AG09319 (cell line): Measurements from ENCODE around the gene FDPS.
"Not testable (repeated sequence)": the region's sequence is repeated elsewhere in the genome, so short reads cannot be mapped to it uniquely, and the experiment has no call there.

ENCODE experiments used
- DNase-seq: peaks from one replicate; pipeline ENCODE4 v3.0.0-alpha.2; 2010; ENCODE audit warnings: low read depth; ENCODE audit errors: extremely low read depth
- TF ChIP-seq, protein P1 (sequence below): IDR thresholded peaks from 2 replicates; pipeline ENCODE4 v1.5.1; 2011; ENCODE audit warnings: low read depth, mild to moderate bottlenecking, inconsistent platforms, low read length, moderate library complexity

FDPS gene

DNA sequence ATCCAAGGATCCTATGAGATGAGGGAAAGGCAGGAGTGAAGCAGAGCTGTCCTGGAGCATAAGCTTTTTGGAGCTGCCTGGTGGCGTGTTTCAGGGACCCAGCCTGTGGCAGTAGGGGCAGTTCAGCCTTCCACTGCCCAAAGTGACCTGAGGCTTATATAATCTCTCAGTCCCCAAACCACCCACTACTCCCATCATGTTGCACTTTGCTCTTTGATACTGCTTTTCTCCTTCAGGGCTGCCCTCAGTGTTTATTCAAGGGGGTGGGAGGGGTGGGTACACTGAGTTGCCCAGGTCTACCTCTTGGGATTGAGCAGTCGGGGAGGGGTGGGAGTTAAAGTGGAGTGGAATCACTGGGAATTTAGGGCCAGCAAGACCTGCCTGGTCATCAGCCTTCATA lies 22.1 kb upstream of the FDPS start:
- DNase-seq, result no peak

GRCh38 chr1:155287987-155288543 lies 20.6 kb upstream of the FDPS start:
- TF ChIP-seq, protein P1, sequence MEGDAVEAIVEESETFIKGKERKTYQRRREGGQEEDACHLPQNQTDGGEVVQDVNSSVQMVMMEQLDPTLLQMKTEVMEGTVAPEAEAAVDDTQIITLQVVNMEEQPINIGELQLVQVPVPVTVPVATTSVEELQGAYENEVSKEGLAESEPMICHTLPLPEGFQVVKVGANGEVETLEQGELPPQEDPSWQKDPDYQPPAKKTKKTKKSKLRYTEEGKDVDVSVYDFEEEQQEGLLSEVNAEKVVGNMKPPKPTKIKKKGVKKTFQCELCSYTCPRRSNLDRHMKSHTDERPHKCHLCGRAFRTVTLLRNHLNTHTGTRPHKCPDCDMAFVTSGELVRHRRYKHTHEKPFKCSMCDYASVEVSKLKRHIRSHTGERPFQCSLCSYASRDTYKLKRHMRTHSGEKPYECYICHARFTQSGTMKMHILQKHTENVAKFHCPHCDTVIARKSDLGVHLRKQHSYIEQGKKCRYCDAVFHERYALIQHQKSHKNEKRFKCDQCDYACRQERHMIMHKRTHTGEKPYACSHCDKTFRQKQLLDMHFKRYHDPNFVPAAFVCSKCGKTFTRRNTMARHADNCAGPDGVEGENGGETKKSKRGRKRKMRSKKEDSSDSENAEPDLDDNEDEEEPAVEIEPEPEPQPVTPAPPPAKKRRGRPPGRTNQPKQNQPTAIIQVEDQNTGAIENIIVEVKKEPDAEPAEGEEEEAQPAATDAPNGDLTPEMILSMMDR, result no peak
- DNase-seq, result no peak

More for the DNA sequence above, 22.1 kb upstream of the FDPS start:
- TF ChIP-seq, protein P1, result no peak

- not testable (repeated sequence) for DNase-seq
Observed at GRCh38 chr1:155291006-155291405, 17.7 kb upstream of the FDPS start.

GRCh38 chr1:155293086-155293749 lies 15.4 kb upstream of the FDPS start:
- TF ChIP-seq, protein P1, result no peak
- DNase-seq, result no peak

DNA sequence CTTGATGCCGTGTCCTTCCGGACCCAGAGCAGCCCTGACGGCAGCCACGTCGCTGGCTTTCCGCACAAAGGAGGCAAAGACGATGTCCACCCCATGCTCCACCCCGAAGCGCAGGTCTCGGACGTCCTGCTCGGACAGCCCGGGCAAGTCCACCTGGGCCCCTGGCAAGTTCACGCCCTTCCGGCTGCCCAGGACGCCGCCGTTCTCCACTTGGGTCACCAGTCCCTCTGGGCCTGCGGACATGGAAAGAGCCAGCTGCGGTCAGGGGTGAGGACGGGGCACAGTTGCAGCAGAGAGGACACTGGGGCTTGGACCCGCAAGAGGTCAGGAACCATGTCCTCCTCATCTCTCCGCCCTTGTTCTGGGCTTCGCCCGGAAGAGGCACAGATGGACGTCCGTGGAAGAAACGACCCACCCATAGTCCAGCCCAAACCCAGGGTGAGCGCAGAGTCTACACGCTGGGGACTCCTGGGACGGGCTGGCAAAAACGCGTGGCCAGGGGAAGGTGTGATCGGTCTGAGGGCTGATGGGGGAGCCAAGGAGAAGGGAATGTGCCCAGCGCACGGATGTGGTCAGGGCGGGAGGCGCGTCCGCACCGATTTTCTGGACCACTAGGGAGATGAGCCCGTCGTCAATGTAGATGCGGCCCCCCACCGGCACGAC lies 14.0 kb upstream of the FDPS start:
- DNase-seq, result no peak
- TF ChIP-seq, protein P1, result no peak

DNA sequence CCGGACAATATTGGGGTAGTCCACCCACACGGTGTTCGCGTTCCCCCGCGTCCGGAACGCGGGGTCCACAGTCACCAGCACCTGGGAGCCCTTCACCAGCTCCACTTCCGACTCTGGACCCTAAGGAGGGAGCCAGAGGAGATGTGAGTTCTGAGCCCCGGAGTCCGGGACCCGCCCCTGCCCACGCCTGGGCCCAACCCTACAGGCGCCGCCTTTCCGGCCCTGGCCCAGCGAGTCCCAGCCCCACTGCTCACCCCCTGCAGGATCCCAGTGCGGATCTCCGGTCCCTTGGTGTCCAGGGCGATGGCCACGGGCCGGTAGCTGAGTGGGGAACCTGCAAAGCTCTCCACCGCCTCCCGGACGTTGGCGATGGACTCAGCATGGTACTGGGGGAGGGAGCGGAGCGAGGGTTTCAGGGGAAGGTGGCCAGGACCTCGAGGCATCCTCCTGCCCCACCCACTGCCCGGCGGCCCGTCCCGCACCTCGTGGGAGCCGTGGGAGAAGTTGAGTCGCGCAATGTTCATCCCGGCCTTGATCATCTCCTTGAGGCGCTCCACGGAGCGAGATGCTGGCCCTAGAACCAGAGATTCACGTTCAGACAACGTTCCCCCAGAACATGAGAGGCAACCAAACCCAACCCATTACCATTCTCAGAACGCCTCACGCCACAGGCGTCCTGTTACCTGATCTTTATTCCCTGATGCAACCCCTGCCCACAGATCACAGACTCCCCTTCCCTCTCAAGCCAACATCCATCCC lies 13.3 kb upstream of the FDPS start:
- TF ChIP-seq, protein P1, result no peak
- no peak for DNase-seq

DNA sequence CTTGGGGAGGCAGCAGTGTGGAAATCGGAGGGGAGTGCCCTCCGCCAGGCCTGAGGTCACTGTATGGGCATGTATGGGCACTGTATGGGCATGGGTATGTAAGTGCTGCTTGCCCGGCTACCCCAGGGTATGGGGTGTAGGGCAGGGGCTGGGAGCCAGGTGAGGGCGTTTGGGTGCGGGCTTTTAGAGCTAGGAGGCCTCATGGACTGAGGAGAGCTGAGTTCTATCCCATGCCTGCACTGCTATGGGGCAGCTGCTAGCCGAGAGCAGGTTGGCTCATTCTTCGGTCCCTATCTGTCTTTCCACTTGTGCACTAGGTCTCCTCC lies 12.8 kb upstream of the FDPS start:
- TF ChIP-seq, protein P1, result no peak
- DNase-seq, result no peak
